HG02884 (cell line): ENCODE measurements around the gene VAV2.

ENCODE experiments used
- ATAC-seq: cut with Tn5 transposase; IDR thresholded peaks from one replicate; pipeline ENCODE4 v1.9.1; 2021; ENCODE audit warnings: mild to moderate bottlenecking, moderate library complexity; ENCODE audit not compliant: unreplicated experiment

Gene VAV2

DNA sequence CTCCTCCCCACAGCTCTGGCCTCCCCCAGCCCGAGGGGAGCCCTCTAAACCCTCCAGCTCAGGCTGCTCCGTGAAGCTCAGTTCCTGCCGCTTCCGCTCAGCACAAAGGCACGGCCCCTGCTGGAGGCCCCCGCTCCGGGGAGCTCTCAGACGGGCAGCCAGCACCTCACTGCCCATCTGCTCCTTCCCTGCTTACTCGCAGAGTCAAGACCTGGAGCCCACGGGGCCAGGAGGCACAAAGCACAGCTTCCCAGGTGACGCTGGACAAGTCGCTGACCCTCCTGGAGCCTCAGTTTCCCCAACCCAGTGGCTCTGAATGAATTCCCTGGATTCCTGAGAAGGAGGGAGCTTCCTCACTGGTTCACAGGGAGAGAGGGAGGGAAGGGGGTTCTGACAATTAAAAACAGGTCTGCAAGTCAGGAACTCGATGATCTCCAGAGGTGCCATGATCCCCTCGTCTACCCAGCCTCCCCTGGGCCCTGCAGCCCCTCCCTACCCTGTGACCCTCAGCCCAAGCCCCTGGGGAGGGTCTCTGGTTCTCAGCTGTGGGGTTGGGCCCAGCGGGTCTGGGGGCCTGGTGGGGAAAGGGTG lies 36.2 kb downstream of the VAV2 start:
- ATAC-seq = no peak

DNA sequence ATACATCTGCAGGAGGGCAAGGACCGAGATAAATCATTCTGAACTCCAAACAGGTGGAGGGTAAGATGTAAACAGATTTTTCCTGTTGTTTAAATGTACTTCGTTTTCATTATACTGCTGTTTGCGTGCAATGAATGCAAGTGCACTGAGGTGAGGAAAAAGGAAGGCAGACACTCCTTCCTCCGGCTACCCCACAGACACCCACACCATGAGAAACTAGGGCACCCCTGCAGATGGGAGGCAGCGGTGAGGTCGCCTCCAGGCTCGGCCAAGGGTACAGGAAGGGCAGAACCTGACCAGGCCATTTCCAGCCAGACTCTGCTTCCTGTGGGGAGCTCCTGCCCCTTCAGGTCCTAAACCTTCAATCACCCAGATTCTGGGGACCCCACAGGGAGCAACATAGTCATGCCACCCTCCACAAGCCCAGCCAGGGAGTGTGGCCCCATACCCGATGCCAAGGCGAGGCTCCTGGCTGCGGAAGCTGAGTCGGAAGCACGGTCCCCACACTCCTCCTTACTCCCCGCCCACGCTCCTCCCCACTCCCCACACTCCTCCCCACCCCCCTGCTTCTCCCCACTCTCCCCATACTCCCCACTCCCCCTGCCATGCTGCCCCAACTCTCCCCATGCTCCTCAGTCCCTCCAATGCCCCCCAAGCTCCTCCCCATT lies 37.1 kb downstream of the VAV2 start:
- no peak for ATAC-seq

DNA sequence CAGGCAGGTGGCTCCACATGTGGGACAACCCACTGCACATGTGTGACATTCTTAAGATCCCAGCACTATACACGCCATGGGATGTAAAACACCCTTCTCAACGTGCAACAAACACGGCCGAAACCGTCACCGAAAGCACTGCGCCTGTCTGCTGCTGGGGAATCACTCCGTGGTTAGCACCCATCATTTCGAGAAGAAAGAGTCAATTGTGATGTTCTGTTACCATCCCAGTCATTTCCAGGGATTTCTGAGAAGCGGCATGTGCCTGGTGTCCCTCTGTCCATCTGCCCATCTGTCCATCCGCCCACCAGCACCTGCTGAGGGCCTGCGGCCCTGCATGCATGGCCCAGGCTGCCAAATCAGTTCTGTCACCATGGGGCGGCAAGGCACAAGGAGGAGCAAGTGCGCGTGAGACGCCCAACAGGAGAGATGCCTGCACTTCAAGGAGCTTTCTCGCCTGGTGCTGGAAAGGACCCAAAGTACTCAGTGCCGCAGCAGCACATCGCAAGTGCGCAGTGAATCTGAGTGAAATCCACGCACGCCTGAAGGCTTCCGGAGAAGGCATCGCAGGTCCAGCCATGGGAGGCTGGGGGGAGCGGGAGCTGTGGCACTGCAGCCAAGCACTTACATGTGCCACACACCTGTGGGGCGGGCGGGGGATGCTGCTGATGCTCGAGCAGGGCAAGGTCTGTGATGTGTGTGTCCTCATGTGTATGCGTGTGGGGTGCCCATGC lies 38.0 kb downstream of the VAV2 start:
- ATAC-seq = no peak

DNA sequence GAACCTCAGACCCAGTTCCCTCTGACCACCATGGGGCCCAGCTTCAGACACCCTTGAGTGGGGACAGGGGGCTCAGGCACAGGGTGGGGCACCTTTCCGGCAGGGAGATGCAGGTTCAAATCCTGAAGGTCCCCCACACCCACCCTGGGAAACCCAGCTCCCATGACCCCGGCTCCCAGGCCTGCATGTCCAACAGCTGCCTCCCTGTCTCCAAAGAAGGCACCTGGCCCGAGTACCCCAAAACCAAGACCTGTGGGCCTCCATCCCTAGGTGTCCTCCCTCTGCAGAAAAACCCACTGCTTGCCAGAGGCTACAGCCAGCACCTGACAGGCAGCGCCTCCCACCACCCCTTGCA lies 38.5 kb downstream of the VAV2 start:
- ATAC-seq = no peak

DNA sequence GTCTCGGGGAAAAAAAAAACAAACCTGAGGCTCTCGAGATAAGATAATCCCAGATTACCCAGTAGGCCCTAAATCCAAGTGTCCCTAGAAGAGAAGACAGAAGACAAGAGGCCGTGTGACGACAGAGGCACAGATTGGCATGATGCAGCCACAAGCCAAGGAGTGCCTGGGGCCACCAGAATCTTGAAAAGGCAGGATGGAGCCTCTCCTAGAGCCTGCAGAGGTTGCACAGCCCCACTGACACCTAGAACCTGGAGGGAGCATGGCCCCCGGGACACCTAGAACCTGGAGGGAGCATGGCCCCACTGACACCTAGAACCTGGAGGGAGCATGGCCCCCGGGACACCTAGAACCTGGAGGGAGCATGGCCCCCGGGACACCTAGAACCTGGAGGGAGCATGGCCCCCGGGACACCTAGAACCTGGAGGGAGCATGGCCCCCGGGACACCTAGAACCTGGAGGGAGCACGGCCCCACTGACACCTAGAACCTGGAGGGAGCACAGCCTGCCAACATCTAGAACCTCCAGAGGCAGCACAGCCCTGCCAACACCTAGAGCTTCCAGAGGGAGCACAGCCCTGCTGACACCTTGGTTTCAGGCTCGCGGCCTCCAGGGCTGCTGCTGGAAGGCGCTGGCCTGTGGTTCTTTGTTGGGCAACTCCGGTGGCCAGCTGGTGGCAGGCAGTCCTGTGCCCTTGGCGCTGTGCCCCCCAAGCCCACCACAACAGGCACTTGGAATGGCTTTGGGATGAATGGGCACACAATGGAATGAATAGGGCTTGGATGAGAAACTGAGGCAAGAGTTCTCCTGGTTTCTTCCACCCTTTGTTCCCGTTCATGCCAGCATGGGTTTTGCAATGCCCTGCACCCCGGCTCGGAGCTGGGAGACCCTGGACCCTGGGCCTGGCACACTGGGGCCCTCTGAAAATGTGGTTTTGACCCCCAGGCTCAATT lies 39.2 kb downstream of the VAV2 start:
- no peak for ATAC-seq

DNA sequence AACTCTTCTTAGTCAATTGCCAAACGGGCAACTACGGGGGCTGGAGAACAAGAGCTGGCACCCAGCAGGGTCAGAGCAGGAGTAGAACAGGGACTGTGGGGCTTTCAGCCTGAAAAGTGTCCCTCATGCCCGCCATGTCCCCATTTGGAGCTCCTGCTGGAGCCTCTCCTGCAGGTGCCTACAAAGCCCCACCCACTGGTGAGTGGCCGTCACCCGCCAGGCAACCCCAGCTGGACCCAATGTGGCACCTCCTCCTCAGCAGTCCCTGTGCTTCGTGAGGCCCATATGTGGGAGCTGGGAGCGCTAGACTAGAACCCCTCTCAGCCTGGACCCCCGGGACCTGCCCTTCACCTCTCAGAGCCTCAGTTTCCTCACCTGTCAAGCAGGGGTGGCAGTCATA lies 40.9 kb downstream of the VAV2 start:
- ATAC-seq = no peak

DNA sequence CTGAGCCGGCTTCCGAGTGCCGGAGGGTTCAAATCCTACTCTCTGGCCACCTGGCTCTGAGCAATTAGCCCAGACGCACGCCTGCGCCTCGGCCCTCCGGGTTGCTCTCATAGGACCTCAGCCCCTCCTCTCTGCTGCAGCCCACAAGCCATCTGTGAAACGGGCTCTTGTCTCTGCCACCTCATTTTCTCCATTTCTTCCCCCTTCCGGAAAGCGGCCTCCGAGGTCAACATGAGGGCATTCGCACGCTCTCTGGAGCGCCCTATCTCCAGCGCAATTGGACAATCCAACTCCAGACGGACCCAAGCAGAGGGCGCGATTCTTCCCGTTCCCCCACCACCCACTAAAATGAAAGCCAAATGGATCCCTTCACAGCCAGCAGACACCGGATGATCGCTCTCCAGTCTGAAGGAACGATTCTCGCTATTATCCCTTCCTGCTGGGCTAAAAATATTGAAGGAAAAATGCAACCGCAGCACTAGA lies 41.5 kb downstream of the VAV2 start:
- no peak for ATAC-seq

DNA sequence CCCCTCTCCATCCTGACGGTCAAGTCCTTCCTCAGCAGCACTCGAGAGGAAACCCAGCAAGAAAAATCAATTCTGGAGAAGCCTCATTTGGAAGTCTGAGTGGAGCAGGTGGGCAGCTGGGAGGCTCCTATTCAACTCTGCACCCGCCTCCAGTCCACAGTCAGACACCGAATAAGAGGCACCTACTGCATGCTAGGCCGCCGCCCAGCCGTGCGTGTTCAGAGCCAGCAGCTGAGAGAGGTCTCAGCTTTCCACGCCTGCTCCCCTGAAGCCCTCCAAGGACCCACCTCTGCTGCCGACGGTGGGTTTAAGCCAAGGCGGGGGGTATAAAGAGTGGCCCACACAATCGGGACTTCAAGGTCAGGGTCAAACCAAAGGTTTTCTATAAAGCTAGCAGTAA lies 41.9 kb downstream of the VAV2 start:
- no peak for ATAC-seq

DNA sequence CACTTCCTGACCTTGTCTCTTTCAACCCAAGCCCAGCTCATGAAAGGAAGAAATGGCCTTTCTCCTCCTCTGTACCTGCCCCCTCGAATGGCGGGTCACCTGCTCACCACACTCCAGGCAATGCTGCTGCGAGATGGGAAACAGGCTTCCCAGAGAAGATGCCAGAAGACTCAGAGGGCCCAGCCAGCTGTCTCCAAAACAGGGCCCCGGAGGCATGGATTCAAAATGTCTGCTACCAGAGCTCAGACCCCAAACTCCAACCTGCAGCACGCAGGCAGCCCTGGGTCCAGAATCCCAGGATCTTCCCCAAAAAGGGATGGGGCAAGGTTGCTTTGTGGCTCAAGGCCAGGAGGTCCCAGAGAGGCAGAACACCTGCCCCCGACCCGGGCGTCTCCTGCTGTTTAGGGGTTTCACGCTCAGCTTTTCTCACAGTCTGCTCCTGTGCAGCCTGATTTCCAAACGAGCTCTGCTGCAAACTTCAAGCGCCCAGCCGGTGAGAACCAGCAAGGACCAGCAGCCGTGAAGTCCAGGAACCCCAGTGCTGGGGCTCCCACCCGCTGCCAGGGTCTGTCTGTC lies 42.5 kb downstream of the VAV2 start:
- no peak for ATAC-seq

DNA sequence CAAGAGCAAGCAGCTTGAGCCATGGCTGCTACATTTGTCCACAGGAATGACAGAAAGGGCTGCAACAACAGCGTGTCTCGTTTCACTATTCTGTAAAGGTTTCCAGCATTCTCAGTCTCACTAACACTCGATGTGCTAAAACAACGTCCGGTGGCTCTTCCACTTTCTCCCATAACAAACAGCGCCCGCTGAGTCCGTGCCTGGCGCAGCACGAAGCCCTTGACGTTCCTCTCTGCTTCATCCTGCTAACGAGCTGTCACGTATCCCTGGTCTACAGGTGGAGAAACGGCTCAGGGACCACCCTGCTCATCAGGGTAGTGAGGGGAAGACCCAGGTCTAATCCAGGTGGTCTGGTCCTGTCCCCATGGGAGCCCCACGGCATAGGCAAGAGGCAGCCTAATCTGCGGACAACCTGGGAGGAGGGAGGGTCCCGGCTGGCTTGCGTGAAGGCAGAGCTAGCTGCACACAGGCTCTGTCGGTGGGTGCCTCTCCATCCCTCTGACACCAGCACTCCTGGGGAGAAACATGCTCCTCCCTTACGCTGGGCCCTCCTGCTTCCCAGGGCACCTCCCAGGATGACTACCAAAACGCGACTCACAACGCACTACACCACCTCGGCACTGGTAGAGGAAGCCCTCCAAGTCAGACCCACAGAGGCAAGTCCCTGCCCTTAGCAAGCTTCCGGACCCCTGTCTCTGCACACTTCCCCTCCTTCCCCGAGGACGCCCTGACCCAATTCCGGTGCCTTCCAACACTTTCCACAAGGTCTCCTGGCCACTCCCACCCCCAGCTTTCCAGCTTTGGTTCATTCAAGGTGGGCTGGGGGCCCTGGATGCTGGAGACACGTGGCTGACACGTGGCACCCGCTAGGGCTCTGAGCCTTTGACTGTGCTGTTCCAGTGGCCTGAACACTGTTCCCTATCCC lies 43.3 kb downstream of the VAV2 start:
- no peak for ATAC-seq

DNA sequence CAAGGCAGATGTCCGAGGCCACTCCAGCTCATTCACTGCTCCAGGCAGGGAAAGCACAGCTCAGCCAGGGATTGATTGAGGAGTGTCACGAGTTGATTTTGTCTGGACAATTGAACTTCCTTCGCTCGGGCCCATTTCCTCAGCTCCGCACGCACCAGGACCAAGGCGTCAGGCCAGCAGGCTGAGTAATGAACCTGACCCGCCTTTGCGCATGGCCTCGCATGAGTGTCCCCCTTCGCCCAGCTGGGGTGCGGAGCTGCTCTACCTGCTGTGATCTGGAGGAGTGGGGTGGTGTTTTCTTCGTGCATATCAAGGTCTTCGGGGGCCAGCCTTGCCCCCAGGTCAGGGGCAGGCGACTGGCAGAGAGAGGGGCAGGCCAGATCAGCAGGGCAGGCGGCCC lies 44.0 kb downstream of the VAV2 start:
- no peak for ATAC-seq

DNA sequence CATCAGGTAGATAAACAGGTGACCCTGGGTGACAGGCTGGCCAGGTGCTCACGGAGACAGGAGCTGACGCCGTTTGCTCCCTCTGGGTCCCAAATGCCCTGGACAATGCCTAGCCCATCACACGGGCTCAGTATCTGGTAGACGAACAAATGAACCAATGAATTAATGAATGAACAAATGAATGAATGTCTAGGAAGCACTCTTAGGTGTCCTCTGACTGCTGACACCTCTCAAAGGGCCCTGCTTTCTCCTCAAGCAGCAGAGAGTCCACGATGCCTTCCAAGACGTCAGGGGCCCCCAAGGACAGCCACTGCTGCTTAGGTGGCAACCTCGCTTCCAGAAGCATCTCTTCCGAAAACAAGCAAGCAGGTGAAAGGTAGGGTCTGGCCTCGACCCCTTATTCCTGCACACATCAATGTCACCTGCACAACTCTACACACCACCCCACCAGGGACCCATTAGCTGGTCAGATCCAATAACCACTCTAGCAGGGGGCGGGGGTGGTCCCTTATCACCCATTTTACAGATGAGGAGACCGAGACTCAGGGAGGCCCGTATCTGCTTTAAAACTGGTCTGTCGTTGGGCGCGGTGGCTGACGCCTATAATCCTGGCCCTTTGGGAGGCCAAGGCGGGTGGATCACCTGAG lies 45.2 kb downstream of the VAV2 start:
- ATAC-seq = no peak

DNA sequence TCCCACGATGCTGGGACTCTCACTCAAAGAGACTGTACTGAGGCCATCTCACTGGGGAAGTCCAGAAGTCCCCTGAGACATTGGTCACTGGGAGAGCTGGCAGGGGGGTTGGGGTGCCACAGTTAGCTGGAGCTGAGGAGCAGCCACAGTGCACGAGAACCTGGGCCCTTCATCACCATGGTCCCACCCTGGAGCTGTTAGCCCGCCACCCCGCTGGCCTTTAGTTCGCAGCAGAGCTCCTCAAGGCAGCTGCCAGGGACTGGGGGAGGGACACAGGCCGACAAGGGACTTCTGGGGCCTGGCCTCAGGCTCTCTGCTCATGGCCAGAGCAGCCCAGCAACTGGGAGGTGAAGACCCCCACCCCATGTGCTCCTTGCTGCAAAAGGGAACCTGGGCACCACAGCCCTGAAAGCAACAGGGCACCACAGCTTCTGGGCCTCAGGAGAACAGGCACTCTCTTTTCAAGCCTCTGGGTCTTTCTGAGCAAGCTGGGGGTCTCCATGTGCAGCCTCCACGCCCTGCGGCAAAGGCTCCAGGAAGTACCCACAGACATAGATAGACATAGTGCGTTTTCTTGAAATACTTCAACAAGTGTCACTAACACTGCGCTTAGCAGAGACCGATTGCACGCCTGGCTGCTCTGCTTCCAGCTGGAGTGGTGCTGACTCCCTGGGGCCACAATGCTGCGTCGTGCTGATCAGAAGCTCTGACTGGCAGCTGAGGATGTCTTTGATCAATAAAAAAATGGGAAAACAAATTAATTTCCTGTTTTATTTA lies 46.0 kb downstream of the VAV2 start:
- no peak for ATAC-seq

DNA sequence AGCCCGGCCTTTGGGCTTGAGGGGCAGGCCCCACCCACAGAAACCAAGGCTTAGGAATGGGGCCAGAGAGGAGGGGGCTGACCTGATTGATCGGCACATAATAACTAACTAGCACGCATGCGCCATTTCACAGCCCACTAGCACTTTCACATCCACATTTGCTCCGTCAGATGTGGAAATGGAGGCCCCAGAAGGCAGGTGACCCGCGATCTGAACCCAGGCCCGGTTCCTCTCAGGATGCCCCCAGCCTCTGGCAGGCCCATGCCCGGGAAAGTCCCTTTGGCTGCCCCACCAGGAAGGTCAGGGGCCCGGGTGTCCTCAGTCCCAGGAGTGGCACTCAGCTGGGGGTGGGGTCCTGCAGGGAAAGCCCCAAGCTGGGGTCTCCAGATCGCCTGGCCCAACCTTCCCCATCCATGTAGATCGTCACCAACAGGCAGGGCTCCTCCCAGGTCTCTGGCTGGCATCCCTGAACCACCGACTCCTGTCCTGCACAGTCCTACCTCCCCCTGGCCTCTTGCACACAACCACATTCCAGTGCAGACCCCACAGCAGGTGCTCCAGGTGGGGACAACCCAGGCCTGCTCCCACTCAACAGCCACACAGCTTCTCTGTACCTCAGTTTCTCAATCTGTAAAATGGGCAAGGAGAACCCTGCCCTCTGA lies 46.7 kb downstream of the VAV2 start:
- peak; percentile 52 for ATAC-seq

DNA sequence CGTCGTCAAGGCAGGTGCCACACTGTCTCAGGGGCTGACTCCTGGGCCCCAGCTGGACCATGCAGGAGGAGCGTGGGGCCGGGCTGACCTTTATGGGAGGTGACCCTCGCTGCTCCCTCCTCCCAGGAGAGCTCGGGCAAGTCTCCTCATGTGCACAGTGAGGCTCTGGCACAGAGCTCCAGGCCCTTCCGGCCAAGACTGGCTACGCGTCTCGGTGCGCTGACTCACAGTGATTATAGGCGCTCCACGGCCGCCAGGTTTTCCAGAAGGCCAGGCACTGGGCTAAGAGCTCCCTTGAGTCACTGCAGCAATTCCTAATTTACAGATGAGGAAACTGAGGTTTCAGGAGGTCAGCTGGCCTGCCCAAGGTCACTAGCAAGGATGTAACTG lies 47.4 kb downstream of the VAV2 start:
- ATAC-seq = no peak

DNA sequence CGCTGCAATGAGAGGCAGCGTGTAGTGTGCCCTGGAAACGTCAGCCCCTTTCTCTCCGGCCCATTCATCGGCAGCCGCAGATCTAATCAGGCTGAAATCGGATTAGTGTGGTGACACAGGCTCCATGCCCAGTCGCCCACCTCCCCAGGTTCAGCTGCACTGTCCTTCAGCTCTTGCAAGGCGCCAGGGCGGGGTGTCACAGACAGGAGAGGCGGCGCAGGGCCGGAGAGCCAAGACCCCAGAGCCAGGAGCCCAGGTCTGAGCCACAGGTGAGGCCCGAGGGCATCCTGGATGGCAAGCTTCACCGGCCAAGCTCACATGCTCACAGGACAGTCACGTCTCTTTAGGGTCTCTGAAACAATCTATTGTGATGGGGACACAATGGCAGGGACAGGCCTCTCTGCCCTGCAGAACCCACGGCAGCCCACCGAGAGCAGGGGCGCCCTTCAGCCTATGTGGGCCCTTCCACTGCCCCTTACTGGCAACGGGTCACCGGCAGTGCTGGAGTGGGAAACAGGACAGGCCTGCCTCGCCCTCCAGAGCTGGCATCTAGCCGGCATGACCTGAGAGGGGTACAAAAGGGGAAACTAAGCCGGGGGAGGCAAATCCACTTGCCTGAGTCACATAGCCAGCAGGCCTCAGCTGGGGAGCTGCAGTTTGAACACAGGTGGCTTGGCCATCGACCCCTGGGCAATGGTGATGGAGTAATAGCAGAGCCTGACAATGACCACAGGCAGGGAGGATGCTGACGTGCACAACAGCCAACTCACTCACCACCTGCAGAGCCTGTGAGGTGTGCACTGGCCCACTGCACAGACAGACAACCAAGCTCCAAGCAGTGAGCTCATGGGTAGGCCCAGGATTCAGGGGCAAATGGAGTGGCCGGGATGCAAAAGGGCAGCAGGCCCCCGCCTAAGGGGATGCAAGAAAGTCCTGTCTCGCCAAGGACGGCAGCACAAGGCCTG lies 48.1 kb downstream of the VAV2 start:
- ATAC-seq = no peak
